HG03575 (cell line): ENCODE results near the gene IL1R2.
"Not testable (repeated sequence)": the region's sequence is repeated elsewhere in the genome, so short reads cannot be mapped to it uniquely, and the experiment has no call there.

Source experiments
- ATAC-seq: cut with Tn5 transposase; IDR thresholded peaks from one replicate; pipeline ENCODE4 v1.9.1; 2021; ENCODE audit not compliant: unreplicated experiment, insufficient number of reproducible peaks, low FRiP score; ENCODE audit errors: extremely low read depth

Gene IL1R2

DNA sequence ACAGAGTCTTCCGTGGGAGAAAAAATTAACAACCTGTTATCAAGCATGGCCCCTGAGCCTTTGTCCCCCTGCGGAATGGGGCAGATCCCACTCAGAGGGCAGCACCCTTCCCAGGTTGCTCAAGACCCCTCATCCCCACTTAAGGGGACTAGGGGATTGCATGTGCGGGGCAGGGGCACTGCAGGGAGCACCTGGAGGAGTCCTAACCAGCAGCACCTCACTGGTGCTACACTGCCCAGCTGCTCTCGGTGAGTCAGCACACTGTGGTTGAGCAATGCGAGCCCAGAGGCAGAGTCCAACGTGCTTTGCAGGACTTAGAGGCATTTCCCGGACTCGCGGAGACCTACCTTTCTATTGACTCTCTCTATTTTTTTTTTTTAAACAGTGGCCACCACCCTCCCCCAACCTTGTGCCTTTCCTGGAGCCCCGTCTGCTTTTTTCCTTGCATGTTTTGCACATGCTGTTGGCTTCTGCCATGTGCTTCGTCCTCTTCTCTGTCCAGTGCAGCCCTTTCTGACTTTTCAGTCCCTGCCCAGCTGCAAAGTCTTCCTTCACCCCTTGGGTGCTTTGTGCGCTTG lies 74.0 kb downstream of the IL1R2 start:
- ATAC-seq, result no peak

DNA sequence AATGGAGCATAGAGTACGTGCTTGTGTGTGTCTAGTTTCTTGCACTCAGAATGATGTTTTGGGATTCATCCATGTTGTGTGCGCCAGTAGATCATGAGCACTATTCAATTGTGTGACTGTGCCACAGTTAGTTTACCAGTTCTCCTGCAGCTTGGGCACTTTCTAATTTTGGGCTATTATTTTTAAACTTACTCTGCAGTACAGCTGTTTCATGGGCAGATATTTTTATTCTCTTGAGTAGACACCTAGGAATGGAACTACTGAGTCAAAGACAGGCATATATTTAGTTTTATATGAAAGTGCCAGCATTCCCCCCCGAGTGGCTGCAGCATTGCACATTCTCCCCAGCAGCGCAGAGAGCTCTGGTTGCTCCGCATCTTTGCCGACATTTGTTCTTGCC lies 74.8 kb downstream of the IL1R2 start:
- no peak for ATAC-seq

DNA sequence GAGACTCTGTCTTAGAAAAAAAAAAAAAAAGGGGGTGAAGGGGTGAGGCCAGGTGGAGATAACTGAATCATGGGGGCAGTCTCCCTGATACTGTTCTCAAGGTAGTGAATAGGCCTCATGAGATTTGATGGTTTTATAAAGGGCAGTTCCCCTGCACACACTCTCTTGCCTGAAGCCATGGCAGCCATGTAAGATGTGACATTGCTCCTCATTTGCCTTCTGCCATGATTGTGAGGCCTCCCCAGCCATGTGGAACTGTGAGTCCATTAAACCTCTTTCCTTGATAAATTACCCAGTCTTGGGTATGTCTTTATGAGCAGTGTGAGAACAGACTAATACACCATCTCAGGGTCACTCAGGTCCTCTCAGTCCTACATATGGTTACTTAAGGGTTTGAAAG lies 76.4 kb downstream of the IL1R2 start:
- not testable (repeated sequence) for ATAC-seq

GRCh38 chr2:102069311-102069974 lies 77.7 kb downstream of the IL1R2 start:
- no peak for ATAC-seq

GRCh38 chr2:102070058-102070642 lies 78.4 kb downstream of the IL1R2 start:
- ATAC-seq, result no peak

DNA sequence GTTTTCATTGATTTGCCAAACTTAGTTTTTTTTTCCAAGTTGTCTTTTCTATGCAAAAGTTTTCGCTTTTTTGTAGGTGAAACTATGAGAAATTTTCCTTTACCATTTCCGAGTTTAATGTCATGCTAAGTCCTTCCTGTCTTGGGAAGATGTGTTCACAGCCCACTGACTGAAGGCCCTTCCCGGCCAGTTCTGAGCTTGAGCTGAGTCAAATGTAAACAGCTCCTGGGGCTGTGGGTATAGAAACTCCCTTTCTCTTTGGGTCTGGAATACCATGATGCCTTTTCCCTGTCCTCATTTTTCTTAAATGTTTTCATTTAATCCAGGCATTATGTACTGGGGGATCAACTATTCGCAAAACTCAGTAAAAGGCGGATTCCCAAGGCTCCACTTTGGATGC lies 81.0 kb downstream of the IL1R2 start:
- no peak for ATAC-seq

- no peak for ATAC-seq
These were observed 81.5 kb downstream of the IL1R2 start for GRCh38 chr2:102073168-102073724.

- ATAC-seq, result no peak
These were observed 82.5 kb downstream of the IL1R2 start for GRCh38 chr2:102074152-102074783.

- no peak for ATAC-seq
These were observed 83.7 kb downstream of the IL1R2 start for GRCh38 chr2:102075479-102075878.

- no peak for ATAC-seq
These were observed 84.8 kb downstream of the IL1R2 start for GRCh38 chr2:102076512-102076911.
